Measurements from ENCODE around the gene JUP. TPM values are rescaled to one million over a fixed set of nuclear protein-coding genes. Genes with fewer than 3 reads are reported as not detected.

Gene JUP
- total RNA-seq, 1 experiment from 2014 or later = 352 TPM

DNA sequence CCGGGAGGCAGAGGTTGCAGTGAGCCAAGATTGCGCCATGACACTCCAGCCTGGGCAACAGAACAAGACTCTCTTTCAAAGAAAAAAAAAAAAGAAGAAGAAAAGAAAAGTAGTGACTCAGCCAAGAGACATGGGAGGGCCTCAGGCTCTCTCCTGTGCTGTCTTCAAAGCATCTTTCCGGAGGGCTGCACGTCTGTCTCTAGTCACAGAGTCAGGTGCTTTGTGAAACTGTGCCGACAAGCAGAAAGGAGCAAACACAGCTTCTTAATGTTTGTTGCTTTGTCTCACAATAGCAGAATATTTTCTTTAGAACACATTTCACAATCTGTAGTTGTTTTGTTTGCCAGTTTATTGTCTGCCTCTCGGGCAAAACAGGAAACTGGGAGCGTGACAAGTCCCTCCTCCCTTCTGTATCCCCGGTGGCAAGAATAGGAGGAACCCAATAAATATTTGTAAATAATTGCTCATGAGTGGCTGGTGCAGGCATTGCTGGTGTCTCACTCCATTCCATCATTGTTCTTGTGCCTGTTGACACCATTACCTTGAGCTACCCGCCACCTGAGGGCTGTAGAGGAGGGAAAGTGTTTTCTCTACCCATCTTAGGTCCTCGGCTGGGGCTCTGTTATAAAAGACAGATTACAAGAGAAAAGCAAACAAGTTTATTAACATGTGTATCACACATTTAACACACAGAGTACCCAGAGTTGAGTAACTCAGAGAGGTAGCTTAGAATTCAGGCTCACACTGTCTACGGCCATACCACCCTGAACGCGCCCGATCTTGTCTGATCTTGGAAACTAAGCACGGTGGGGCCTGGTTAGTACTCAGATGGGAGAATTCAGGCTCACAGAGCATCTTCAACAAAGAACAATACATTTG, 68.9 kb downstream of the JUP start:
- in situ Hi-C loops (cut with HindIII; ENCODE audit: low pct_unique_long_range_greater_than_20kb, low sequenced_read_pairs) = no loop called here

DNA sequence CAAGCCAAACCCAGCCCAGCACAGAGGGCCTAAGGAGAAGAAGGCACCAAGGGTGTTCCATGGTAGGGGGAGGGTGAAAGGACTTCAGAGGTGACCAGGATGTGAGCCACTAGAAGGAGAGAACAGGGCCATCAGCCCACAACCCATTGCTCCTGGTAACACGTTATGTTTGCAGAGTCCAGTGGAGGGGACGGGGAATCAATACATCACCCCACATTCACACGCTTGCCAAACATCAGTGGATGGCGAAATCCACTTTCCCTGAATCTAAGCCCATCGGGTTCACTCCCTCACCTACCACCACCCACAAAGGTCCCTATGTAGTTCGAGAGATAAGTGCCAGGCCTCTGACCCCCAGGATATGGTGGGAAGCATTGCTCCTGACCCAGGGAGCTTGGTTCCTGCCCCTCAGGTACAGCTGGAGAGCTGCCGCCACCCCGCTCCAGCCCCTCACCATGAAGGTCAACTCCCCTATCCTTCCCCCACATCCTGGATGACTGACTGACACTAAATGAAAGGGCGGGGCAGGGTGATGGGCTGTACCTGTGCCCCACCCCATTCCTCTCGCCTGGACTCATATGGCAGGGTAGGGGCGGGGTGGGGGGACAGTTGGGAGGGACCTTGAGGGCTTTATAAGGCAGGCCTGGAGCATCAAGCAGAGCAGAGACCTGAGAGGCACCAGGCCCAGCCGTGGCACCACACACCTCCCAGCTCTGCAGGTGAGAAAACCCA, 74.7 kb downstream of the JUP start, which contains the start of gene GAST:
TSS of gene GAST (plus strand) at position 663 of the 732 bp plus-strand sequence. CDS start 3,106 bp downstream, outside the sequence.
- no peaks in the 10 kb centered on the region for H3K36me3 ChIP-seq (ENCODE audit: control insufficient read depth, insufficient read depth, low read length)
- POLR2A ChIA-PET = interaction anchor here (0.6 kb wide), 1 partner anchor 109 kb away, joined by 3 read pairs; no protein-coding TSS in a partner anchor
- BruUV-seq (replicated peaks) = no TSS peak
- no peaks in the 10 kb centered on the region for H3K27me3 ChIP-seq (ENCODE audit: control insufficient read depth, insufficient read depth, low read length)
- DNase-seq (ENCODE audit: low read depth, low spot score) (no peak), ATAC-seq (no peak)
- H3K4me3 ChIP-seq (ENCODE audit: low read depth in 2 of 2, low read length in 2 of 2) = no peak within 1 kb of the TSS
- H3K9me3 ChIP-seq (ENCODE audit: control insufficient read depth, insufficient read depth, low read depth, low read length) = no peaks in the 10 kb centered on the region
- TF ChIP-seq SIN3A (IDR thresholded peaks at IDR 0.05; ENCODE audit: borderline replicate concordance, insufficient read depth, low read depth, low read length) (no peak), TCF7L2 (IDR thresholded peaks at IDR 0.05; ENCODE audit: low read depth, low read length) (no peak), POLR2AphosphoS5 (IDR thresholded peaks at IDR 0.05; ENCODE audit: low read depth, low read length) (no peak)
- TF ChIP-seq, protein P1, sequence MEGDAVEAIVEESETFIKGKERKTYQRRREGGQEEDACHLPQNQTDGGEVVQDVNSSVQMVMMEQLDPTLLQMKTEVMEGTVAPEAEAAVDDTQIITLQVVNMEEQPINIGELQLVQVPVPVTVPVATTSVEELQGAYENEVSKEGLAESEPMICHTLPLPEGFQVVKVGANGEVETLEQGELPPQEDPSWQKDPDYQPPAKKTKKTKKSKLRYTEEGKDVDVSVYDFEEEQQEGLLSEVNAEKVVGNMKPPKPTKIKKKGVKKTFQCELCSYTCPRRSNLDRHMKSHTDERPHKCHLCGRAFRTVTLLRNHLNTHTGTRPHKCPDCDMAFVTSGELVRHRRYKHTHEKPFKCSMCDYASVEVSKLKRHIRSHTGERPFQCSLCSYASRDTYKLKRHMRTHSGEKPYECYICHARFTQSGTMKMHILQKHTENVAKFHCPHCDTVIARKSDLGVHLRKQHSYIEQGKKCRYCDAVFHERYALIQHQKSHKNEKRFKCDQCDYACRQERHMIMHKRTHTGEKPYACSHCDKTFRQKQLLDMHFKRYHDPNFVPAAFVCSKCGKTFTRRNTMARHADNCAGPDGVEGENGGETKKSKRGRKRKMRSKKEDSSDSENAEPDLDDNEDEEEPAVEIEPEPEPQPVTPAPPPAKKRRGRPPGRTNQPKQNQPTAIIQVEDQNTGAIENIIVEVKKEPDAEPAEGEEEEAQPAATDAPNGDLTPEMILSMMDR (IDR thresholded peaks at IDR 0.05) = no peak
- TF ChIP-seq, protein P2, sequence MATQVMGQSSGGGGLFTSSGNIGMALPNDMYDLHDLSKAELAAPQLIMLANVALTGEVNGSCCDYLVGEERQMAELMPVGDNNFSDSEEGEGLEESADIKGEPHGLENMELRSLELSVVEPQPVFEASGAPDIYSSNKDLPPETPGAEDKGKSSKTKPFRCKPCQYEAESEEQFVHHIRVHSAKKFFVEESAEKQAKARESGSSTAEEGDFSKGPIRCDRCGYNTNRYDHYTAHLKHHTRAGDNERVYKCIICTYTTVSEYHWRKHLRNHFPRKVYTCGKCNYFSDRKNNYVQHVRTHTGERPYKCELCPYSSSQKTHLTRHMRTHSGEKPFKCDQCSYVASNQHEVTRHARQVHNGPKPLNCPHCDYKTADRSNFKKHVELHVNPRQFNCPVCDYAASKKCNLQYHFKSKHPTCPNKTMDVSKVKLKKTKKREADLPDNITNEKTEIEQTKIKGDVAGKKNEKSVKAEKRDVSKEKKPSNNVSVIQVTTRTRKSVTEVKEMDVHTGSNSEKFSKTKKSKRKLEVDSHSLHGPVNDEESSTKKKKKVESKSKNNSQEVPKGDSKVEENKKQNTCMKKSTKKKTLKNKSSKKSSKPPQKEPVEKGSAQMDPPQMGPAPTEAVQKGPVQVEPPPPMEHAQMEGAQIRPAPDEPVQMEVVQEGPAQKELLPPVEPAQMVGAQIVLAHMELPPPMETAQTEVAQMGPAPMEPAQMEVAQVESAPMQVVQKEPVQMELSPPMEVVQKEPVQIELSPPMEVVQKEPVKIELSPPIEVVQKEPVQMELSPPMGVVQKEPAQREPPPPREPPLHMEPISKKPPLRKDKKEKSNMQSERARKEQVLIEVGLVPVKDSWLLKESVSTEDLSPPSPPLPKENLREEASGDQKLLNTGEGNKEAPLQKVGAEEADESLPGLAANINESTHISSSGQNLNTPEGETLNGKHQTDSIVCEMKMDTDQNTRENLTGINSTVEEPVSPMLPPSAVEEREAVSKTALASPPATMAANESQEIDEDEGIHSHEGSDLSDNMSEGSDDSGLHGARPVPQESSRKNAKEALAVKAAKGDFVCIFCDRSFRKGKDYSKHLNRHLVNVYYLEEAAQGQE (IDR thresholded peaks at IDR 0.05; ENCODE audit: insufficient read depth in 1 of 2, low read depth in 2 of 2, low read length in 1 of 2) = no peak
- H3K27ac ChIP-seq (ENCODE audit: low read length) = no peak within 1 kb of the TSS
- in situ Hi-C loops (cut with HindIII; ENCODE audit: low pct_unique_long_range_greater_than_20kb, low sequenced_read_pairs) = no loop called here
- intact Hi-C loops (cut with micrococcal nuclease; ENCODE audit: unreplicated experiment) = no loop called here
- CTCF ChIA-PET = interaction anchor here (0.6 kb wide), 1 partner anchor 74 kb away, joined by 3 read pairs; the partner anchor contains the start of gene JUP
- H3K4me1 ChIP-seq (ENCODE audit: control insufficient read depth, insufficient read depth, low read length) = no peaks in the 10 kb centered on the region

More for the DNA sequence above, 68.9 kb downstream of the JUP start:
- POLR2A ChIA-PET = interaction anchor here (0.6 to 1.0 kb wide), 2 partner anchors 10 to 28 kb away, joined by 3 read pairs; no protein-coding TSS in a partner anchor
- no peak overlapping the region for H3K27ac ChIP-seq (ENCODE audit: low read length)
- BruUV-seq (replicated peaks) = no TSS peak
- peak; percentile 54 for ATAC-seq
- no peak overlapping the region for H3K4me3 ChIP-seq (ENCODE audit: low read depth in 2 of 2, low read length in 2 of 2)
- no peak for DNase-seq (ENCODE audit: low read depth, low spot score)
- no peaks in the 10 kb centered on the region for H3K4me1 ChIP-seq (ENCODE audit: control insufficient read depth, insufficient read depth, low read length)
- H3K9me3 ChIP-seq (ENCODE audit: control insufficient read depth, insufficient read depth, low read depth, low read length) = no peaks in the 10 kb centered on the region
- no peaks in the 10 kb centered on the region for H3K27me3 ChIP-seq (ENCODE audit: control insufficient read depth, insufficient read depth, low read length)
- intact Hi-C loops (cut with micrococcal nuclease; ENCODE audit: unreplicated experiment) = no loop called here
- no peaks in the 10 kb centered on the region for H3K36me3 ChIP-seq (ENCODE audit: control insufficient read depth, insufficient read depth, low read length)
- CTCF ChIA-PET = no interaction called here
- TF ChIP-seq TCF7L2 (IDR thresholded peaks at IDR 0.05; ENCODE audit: low read depth, low read length) (no peak), POLR2AphosphoS5 (IDR thresholded peaks at IDR 0.05; ENCODE audit: low read depth, low read length) (no peak), SIN3A (IDR thresholded peaks at IDR 0.05; ENCODE audit: borderline replicate concordance, insufficient read depth, low read depth, low read length) (no peak)
- TF ChIP-seq, protein P2 (IDR thresholded peaks at IDR 0.05; ENCODE audit: insufficient read depth in 1 of 2, low read depth in 2 of 2, low read length in 1 of 2) = no peak
- TF ChIP-seq, protein P1 (IDR thresholded peaks at IDR 0.05) = no peak
